Iris pigment epithelial cell (primary cell): ENCODE data around the gene HGD.
"Not testable (repeated sequence)": the region's sequence is repeated elsewhere in the genome, so short reads cannot be mapped to it uniquely, and the experiment has no call there.

ENCODE experiments used
- DNase-seq: peaks from one replicate; pipeline ENCODE4 v3.0.0-alpha.2; 2011; ENCODE audit warnings: low read depth

Gene HGD

DNA sequence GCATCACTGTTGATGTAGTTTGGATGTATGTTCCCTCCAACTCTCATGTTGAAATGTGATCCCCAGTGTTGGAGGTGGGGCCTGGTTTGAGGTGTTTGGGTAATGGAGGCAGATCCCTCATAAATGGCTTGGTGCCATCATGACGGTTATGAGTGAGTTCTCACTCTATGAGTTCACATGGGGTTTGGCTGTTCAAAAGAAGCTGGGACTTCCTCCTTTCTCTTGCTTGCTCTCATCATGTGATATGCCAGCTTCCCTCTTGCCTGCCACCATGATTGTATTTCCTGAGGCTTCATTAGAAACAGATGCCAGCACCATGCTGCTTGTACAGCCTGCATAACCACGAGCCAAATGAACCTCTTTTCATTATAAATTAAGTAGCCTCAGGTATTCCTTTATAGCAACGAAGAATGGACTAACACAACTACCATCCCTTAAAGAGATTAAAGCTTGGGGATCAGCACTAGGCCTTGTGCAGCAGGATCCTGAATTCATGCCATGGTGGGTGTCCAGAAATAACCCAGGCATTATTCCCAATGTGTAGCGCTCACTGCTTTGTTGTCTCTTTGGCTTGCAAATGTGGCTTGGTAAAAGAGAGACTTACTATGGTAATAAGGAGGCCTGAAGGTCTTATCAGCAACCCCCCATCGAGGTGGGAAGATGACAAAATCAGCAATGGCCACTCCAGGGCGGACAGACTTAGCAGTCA, 44.0 kb downstream of the HGD start:
- peak; percentile 37 for DNase-seq

DNA sequence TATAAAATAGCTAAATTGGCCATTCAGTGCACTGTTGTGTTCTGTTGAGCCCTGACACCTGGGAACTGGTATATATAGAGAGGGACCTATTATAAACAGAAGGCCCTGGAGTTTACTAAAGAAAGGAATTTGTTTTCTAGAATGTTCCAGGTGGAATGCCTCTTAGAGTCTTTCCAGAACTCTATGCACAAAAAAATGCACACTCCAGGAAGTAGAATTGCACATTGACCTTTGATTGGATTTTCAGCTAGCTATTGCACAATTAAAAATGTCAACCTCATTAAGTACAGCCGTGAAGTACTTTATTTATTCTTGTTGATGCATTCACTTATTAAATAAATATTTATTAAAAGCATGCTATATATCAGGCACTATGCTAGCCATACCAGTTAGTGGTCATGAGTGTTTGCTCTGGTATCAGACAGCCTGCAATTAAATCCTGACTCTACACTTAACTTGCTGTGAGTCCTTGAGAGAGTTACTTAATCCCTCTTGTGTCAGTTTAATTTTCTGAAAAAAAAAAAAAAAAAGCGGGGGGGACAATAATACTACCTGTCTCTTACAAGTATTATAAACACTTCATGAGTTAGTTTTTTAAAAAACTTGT, 45.1 kb downstream of the HGD start:
- no peak for DNase-seq

DNA sequence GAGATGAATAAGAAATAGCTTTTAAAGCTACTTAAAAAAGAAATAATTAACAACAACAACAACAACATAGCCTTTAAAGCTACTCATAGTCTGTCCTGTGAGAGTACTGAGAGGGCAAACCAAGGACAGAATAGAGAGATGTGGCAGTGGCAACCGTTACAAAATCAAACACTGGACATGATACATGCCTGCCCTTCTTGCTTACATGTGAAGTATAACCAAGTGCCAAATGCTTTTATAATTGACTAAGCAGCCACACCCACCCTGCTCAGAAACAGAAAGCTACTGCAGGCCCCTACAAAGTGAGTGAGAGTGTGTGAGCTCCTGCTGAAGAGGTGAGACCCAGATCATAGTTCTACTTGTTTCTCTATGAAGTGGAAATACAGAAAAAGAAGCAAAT, 47.5 kb downstream of the HGD start:
- DNase-seq: no peak

DNA sequence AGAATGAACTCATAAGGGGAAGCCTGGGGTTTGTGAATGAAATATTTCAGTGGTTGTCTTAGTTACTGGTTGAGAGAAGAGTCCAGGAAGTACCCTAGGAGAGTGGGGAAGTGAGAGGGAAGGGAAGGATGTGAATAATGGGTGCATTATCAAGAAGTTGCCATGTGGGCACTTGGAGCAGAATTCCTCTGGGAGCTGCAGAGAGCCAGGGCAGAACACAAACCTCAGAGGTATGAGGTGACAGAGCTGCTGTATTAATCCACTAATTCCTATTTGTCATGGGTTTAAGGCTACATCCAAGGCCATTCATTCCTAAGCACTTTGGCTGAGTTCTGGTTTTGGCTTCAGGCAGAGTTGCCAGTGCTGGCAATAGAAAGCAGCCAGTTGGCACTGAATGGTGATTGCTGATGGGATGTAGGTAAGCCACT, 56.9 kb downstream of the HGD start:
- no peak for DNase-seq

DNA sequence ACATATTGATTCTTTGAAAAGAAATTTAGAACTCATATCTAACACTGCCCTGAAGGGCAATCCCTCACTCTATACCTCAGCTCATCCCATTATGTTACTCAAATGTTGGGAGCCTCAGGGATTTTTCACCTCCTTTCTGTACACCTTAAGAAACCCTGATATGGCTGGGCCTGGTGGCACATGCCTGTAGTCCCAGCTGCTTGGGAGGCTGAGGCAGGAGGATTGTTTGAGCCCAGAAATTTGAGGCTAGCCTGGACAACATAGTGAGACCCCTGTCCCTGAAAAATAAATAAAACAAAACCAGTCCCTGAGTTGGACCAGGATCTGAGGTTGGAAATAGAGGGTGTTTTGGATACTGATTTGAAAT, 58.3 kb downstream of the HGD start:
- no peak for DNase-seq

DNA sequence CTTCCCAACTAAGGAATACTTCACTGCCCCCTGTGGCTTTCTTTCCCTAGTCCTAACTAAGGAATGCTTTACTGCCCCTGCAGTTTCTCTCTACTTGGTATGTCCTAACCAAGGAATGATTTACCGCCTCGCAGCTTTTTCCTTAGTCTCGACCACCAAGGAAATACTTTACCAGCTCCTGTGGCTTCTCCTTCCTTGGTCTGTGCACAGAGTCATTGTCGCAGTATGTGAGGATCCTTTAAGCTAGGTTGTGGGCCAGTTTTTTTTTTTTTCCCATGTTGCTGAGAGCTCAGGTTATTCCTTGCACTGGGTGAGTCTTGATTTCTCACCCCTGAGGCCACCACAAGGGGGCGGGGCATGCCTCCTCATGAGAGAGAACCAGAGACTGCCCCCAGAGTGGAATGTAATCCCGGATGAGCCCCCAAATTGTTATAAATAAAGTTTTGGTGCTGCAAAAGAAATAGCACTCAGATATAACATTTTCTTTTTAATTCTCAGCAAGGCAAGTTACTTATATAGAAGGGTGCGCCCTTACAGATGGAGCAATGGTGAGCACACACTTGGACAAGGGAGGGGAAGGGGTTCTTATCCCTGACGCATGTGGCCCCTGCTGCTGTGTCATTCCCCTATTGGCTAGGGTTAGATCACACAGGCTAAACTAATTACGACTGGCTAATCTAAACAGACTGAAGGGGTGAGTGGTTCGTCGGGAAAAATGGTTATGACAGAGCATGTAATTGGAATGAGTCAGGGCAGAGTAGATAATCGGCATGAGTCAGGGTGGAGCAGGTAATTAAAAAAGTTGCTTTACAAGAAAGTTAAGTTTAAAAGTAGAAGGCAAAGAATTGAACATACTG, 58.9 kb downstream of the HGD start:
- DNase-seq: no peak

DNA sequence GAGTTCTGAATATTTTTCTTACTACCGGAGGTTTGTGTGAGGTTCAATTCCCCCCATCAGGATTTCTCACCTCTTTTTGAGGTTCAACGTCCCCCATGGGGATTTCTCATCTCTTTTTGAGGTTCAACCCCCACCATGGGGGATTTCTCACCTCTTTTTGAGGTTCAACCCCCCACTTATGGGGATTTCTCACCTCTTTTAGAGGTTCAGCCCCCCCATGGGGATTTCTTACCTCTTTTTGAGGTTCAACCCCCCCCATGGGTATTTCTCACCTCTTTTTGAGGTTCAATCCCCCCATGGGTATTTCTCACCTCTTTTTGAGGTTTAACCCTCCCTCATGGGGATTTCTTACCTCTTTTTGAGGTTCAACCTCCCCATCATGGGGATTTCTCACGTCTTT, 59.6 kb downstream of the HGD start:
- DNase-seq: no peak

DNA sequence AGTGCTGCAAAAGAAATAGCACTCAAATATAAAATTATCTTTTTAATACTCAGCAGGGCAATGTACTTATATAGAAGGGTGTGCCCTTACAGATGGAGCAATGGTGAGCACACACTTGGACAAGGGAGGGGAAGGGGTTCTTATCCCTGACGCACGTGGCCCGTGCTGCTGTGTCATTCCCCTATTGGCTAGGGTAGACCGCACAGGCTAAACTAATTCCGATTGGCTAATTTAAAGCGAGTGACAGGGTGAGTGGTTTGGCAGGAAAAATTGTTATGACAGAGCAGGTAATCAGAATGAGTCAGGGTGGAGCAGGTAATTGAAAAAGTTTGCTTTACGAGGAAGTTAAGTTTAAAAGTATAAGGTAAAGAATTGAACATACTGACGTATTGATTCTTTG, 65.3 kb downstream of the HGD start:
- not testable (repeated sequence) for DNase-seq

DNA sequence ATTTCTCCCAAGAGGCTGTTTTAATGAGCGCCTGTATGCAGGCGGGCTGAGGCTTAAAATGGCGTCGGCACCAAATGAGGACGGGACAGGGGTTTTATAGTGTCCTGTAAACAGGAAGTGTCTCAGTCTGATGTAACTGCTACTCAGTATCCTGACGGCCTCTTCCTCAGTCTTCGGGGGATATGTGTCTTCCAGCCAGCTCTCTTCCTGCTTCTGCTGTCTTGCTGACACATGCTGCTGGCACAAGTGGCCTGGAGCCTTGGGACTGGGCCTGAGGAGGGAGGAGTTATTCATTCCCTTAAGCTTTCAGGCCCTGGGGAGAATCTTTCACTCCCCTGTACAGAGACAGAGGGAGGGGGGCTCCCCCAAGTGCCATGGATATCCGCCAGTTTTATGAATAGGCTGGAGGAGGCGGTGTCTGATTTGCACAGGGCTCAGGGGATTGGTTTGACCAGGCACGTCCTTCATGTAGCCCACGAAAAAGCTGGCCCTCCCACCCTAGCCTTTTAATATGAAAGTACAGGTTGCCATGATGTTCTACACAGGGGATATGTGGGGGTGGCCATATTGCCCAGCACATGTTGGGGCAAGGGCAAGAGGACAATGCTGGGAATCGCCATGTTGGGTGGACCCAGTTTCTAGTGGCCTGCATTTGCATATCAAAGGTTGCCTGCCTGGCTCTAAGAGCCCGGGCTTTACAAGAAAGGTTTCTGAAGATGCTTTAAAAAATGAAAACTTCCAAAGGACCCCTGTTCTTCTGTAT, 66.0 kb downstream of the HGD start:
- DNase-seq: peak; percentile 59

DNA sequence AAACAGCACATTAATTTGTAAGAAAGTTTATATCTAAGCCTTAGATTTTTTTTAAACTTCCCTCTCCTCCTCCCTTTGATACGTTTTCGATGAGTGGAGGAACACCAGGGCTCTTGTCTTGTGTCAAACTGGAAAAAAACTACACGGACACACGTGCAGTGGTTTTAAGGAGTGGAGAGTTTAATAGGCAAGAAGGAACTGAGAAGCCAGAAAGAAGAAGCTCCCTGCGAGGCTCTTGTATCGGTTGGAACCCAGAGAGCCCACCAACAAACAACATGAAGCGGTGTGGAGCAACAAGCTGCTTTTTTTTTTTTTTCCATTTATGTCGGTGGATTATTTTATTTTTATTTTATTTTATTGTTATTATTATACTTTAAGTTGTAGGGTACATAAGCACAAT, 67.3 kb downstream of the HGD start:
- DNase-seq: no peak

DNA sequence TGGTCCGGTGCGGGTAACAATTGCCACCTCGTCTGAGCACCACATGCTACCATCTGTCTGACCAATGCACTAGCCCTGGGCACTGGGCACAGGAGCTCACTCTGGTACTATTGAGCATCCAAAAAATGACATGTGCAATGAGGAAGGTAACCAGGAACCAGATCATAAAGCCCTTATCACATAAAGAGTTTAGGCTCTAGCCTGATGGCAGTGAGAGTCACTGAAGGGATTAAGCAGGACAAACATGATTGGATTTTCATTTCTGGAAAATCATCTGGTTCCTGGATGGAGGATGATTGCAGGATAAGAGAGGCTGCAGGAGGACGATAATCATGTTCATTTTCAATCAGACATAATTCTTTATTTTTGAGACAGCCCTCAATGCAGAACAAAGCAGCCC, 73.5 kb downstream of the HGD start:
- DNase-seq: no peak

DNA sequence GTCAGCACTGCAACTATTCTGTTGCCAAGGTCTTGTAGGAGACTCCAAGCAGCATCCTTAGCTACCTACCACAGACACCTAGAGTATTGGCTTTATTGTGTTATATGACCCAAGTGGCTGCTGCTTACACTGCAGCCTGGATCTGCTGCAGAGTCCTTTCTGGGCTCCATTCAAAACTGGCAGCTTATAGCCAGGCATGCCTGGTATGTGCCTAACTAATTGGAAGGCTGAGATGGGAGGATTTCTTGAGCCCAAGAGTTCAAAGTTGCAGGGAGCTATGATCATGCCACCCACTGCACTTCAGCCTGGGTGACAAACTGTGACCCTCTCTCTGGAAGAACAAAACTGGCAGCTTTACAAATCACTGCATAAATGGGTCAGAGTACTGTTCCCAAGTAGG, 77.3 kb downstream of the HGD start:
- DNase-seq: no peak

DNA sequence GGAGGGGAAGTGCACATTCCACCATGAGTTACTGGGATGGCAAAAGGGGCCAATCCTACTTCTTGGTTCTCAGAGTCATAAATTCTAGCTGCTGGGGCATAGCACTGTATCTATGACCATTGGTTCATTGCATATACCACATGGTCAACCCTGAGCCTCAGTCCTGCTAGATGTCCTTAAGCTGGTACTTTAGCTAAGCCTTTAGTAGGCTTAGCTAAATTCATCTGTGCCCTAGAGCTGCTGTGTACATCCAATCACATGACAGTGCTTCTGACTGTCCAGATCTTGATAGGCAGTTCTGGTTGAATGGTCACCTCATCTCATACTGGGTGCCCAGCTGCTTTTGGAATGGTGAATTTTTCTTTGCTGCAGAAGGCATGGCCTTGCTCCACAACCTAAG, 77.7 kb downstream of the HGD start:
- no peak for DNase-seq

DNA sequence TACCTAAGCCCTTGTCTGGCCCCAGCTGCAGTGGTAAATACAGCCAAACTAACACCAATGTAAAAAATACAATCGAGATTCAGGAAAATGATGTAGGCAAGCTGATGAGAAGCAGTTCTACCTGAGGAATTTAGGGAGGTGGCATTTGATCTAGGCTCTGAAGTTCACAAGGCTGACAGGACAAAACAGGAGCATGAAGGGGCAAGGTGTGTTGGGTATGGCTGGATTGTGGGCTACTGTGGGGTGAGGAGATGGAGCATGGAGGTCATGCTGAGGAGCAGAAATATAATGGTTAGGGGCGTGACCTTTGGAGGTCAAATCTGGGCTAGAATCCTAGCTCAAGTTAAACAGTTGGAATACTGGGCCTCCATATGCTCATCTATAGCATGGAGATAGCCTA, 79.4 kb downstream of the HGD start:
- no peak for DNase-seq

DNA sequence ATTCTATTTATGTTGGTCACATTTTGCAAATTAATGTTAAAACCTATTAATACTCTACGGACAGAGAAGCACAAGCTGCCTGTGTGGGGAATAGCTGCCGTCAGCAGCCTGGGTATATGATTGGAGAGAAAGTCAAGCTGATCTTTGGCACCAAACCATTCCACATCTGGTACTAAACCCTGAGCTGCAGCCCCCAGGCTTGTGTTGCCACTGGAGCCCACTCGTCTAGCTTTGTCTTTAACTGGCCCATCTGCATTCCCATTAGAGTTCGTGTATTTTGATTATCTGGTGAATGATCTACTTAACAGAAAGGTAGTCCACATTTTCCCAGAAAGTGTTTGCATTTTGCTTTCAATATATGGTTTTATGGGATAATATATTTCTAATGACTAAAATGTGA, 80.5 kb downstream of the HGD start:
- no peak for DNase-seq

DNA sequence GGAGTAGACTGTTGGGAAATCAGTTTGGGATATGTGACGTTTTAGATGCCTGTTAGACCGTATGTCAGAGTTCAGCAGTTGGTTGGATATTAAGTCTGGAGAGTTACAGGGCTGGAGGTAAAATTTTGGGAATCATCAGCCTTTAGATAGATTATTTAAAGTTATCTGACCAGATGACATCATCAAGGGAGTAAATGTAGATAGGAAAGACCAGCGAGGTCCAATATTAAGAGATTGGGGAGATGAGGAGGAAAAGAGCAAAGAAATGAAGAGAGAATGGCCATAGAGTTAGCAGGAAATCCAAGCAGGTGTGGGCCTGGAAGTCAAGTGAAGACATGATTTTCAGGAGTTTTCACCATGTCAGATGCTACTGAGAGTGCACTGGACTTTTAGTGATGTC, 82.8 kb downstream of the HGD start:
- DNase-seq: no peak

DNA sequence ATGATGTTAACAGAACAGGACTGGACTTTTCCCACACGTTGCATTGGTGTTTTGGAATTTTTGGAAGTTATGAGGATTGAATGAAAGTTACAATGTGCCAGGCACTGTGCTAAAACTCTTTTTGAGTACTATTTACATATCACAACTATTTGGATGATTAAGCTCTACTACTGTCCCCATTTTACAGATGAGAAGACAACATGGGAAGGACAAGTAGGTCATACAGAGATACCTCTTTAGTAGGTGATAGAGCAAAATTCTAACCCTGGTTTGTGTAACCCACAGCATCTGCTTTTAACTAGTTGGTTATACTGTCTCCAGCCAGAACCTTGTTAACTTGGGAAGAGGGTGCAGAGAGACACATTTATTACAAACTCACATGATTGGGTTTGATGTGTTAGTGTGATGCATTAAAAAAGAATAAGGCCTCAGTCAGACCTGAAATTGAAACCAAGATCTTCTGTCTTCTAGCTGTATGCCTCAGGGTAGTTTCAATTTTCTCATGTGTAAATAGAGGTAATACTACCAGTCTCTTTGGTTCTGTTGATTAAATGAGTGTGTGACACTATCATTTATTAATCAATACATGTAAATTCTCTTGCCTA, 84.5 kb downstream of the HGD start:
- no peak for DNase-seq

DNA sequence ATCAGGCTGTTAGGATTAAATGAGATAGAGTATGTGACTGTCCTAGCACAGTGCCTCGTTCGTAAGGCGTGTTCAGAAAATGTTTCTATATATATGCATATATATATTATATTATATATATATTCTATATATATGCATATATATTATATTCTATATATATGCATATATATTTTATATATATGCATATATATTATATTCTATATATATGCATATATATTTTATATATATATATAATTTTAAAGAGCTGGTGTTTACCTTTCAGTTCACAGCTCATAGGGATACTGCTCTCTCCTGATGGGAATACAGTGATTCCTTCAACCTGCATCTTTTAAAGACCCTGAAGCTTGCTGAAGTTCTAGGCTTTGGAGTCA, 85.2 kb downstream of the HGD start:
- no peak for DNase-seq

DNA sequence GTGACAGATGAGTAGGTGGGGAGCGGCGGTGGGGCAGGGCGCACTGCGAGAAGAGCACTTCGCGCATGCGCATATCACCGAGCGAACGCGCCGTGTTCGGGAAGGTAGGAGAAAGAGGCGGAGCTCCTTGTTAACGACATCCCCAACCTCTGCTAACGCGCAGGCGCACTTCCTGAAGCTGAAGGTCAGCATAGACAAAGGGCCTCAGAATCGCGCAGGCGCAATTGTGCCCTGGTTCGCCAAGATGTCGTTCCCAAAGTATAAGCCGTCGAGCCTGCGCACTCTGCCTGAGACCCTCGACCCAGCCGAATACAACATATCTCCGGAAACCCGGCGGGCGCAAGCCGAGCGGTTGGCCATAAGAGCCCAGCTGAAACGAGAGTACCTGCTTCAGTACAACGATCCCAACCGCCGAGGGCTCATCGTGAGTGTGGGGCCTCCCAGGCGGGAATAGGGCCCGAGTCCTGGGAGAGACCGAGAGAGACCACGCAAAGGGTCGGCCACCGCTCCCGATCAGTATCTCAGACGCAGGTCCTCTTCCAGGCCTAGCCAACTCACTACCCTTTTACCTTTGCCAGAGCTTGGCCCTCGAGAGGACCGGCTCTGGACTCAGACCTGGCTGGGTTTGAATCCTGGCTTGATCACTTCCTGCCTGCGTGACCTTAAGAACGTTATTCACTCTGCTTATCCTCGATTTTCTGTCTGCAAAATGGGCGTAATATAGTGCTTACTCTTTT, 85.8 kb downstream of the HGD start, which contains the start of gene NDUFB4:
TSS of gene NDUFB4 (plus strand) at position 221 of the 737 bp plus-strand sequence. CDS start at position 245, 24 bp downstream.
- peak; percentile 97 for DNase-seq

DNA sequence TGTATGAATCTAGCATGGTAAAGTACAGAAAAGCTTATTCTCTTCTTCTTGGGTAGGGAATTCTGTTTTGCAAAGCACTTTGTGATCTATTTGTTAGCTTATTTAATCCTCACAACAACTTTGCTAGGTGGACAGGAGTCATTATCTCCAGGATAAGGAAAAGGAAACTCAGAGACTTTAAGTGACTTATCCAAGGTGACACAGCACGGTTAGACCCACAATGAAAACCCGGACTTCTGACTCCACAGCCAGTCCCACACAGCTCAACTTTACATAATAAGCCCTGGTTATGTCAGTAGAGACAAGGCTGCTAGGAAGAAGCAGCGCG, 86.3 kb downstream of the HGD start:
- DNase-seq: no peak

DNA sequence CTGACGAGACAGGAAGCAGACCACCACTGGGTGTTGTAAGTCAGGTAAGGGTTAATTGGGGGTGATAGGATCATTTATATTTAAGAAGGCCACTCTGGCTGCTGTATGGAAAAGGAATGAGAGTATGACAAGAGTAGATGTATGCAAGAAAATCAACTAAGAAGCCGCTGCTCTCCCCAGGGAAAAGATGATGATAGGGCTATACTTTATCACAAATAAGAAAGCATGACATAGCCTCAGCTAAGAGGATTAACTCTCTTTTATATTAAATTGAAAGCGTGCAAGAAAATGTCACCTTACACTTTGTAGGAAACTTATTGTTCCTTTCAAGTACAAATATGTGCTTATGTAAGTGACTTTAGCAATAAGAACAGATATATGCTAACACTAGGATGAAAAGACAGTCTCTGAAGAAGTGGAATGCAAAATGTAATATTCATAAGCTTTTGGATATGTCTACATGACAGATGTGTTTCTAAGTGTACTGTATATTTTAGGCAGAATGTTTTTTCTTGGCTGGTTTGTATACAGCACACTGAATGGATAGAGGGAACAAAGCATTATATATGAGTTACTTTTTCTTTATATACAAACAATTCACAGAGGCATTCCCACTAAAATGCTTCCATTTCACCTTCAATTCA, 94.6 kb downstream of the HGD start:
- no peak for DNase-seq
